ENCODE measurements around the gene ETFBKMT.

ETFBKMT gene

GRCh38 chr12:31659087-31659942, at the start of gene ETFBKMT:
ETFBKMT (plus strand) TSS chr12:31659688; CDS start chr12:31661954, 2,266 bp downstream.
- DNase-seq (ENCODE audit: extremely low read depth, insufficient read length): peak; percentile 97
- Histone ChIP-seq H3K36me3 (ENCODE audit: control insufficient read depth, insufficient read depth, low read length) (no peaks in the 10 kb centered on the region), H3K27me3 (replicated peaks; ENCODE audit: control insufficient read depth, insufficient read depth, low read length) (no peaks in the 10 kb centered on the region), H3K4me3 (replicated peaks; ENCODE audit: low read depth, low read length) (peak within 1 kb of the TSS; percentile 73)
- no peak for TF ChIP-seq CTCF (IDR thresholded peaks at IDR 0.05; ENCODE audit: insufficient read depth, low read length, poor library complexity, severe bottlenecking)

GRCh38 chr12:31612819-31613218, 46.7 kb upstream of the ETFBKMT start:
- Histone ChIP-seq H3K4me3 (replicated peaks; ENCODE audit: low read depth, low read length) (no peak overlapping the region), H3K27me3 (replicated peaks; ENCODE audit: control insufficient read depth, insufficient read depth, low read length) (no peaks in the 10 kb centered on the region), H3K36me3 (ENCODE audit: control insufficient read depth, insufficient read depth, low read length) (no peaks in the 10 kb centered on the region)
- DNase-seq (ENCODE audit: extremely low read depth, insufficient read length): no peak
- TF ChIP-seq CTCF (IDR thresholded peaks at IDR 0.05; ENCODE audit: insufficient read depth, low read length, poor library complexity, severe bottlenecking): no peak

- Histone ChIP-seq H3K36me3 (ENCODE audit: control insufficient read depth, insufficient read depth, low read length) (no peaks in the 10 kb centered on the region), H3K4me3 (replicated peaks; ENCODE audit: low read depth, low read length) (no peak overlapping the region), H3K27me3 (replicated peaks; ENCODE audit: control insufficient read depth, insufficient read depth, low read length) (no peaks in the 10 kb centered on the region)
- TF ChIP-seq CTCF (IDR thresholded peaks at IDR 0.05; ENCODE audit: insufficient read depth, low read length, poor library complexity, severe bottlenecking): no peak
- DNase-seq (ENCODE audit: extremely low read depth, insufficient read length): no peak
Observed at GRCh38 chr12:31618228-31619025, 41.1 kb upstream of the ETFBKMT start.

GRCh38 chr12:31620311-31620710, 39.2 kb upstream of the ETFBKMT start:
- no peak overlapping the region for H3K4me3 ChIP-seq (replicated peaks; ENCODE audit: low read depth, low read length)
- H3K36me3 ChIP-seq (ENCODE audit: control insufficient read depth, insufficient read depth, low read length): no peaks in the 10 kb centered on the region
- no peaks in the 10 kb centered on the region for H3K27me3 ChIP-seq (replicated peaks; ENCODE audit: control insufficient read depth, insufficient read depth, low read length)
- no peak for DNase-seq (ENCODE audit: extremely low read depth, insufficient read length)
- TF ChIP-seq CTCF (IDR thresholded peaks at IDR 0.05; ENCODE audit: insufficient read depth, low read length, poor library complexity, severe bottlenecking): no peak

GRCh38 chr12:31622038-31622437, 37.5 kb upstream of the ETFBKMT start:
- Histone ChIP-seq H3K27me3 (replicated peaks; ENCODE audit: control insufficient read depth, insufficient read depth, low read length) (no peaks in the 10 kb centered on the region), H3K4me3 (replicated peaks; ENCODE audit: low read depth, low read length) (no peak overlapping the region), H3K36me3 (ENCODE audit: control insufficient read depth, insufficient read depth, low read length) (no peaks in the 10 kb centered on the region)
- DNase-seq (ENCODE audit: extremely low read depth, insufficient read length): no peak
- TF ChIP-seq CTCF (IDR thresholded peaks at IDR 0.05; ENCODE audit: insufficient read depth, low read length, poor library complexity, severe bottlenecking): no peak
